Osteocyte (in vitro differentiated cells): ENCODE results near the gene PDE1A. TPM values are rescaled to one million over a fixed set of nuclear protein-coding genes. Genes with fewer than 3 reads are reported as not detected.
A peak's percentile ranks its signal among the peaks of the same experiment; 100 is the strongest.
"Not testable (repeated sequence)": the region's sequence is repeated elsewhere in the genome, so short reads cannot be mapped to it uniquely, and the experiment has no call there.

Experiments used
- DNase-seq: peaks from one replicate; pipeline ENCODE4 v3.0.0; 2021; ENCODE audit warnings: mixed read lengths; ENCODE audit not compliant: unreplicated experiment; ENCODE audit errors: extremely low spot score
- H3K27ac Mint-ChIP-seq: one replicate; pipeline ENCODE4 v1.8.0; 2021; ENCODE audit warnings: mild to moderate bottlenecking, mixed read lengths; ENCODE audit not compliant: unreplicated experiment
- H3K27me3 Mint-ChIP-seq: one replicate; pipeline ENCODE4 v1.8.0; 2021; ENCODE audit warnings: mixed read lengths; ENCODE audit not compliant: unreplicated experiment
- H3K36me3 Mint-ChIP-seq: one replicate; pipeline ENCODE4 v1.8.0; 2021; ENCODE audit warnings: mixed read lengths; ENCODE audit not compliant: unreplicated experiment
- H3K4me1 Mint-ChIP-seq: one replicate; pipeline ENCODE4 v1.8.0; 2021; ENCODE audit warnings: mixed read lengths; ENCODE audit not compliant: unreplicated experiment
- H3K4me3 Mint-ChIP-seq: one replicate; pipeline ENCODE4 v1.8.0; 2021; ENCODE audit warnings: mild to moderate bottlenecking, moderate library complexity, mixed read lengths; ENCODE audit not compliant: unreplicated experiment
- H3K9me3 Mint-ChIP-seq: one replicate; pipeline ENCODE4 v1.8.0; 2021; ENCODE audit warnings: mixed read lengths; ENCODE audit not compliant: unreplicated experiment
- total RNA-seq: library from RNA; stranded (reverse); gene quantifications from 2 replicates; pipeline ENCODE4 v1.2.1, GENCODE V29; 2021
- TF ChIP-seq, protein P1 (sequence below): fragments of 200-600 bp; sonication (generic); IDR thresholded peaks from 2 replicates; pipeline ENCODE4 v1.5.0; 2021; ENCODE audit warnings: antibody characterized with exemption, mild to moderate bottlenecking, moderate library complexity

PDE1A gene
- total RNA-seq, 1 donor from 2014 or later: 1.8 TPM

DNA sequence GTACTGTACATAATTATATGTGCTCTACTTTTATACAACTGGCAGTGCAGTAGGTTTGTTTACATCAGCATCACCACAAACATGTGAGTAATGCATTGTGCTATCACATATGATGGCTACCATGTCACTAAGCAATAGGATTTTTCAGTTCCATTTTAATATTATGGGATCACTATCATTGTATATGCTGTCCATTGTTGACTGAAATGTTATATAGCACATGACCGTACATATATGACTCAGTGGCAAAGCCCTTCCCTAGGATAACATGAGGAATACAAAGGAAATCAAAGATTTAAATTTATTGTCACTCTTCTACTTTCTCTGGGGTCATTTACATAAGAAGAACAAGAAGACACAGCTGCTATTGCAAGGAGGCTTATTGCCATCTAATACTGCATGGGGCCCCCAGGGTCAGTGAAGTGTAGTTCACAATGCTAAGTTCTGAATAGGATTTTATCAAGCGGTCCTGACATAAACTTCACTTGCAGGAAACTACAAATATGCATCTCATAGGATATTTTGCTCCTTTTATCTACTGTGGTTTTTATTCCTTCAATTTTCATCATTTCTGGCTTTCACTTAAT lies 21.8 kb downstream of the PDE1A start:
- no peaks in the 10 kb centered on the region for H3K9me3 Mint-ChIP-seq
- H3K4me3 Mint-ChIP-seq: no peak overlapping the region
- no peaks in the 10 kb centered on the region for H3K27me3 Mint-ChIP-seq
- peaks cover 2% of the 10 kb centered on the region for H3K36me3 Mint-ChIP-seq
- no peak overlapping the region for H3K27ac Mint-ChIP-seq
- DNase-seq: no peak
- TF ChIP-seq, protein P1, sequence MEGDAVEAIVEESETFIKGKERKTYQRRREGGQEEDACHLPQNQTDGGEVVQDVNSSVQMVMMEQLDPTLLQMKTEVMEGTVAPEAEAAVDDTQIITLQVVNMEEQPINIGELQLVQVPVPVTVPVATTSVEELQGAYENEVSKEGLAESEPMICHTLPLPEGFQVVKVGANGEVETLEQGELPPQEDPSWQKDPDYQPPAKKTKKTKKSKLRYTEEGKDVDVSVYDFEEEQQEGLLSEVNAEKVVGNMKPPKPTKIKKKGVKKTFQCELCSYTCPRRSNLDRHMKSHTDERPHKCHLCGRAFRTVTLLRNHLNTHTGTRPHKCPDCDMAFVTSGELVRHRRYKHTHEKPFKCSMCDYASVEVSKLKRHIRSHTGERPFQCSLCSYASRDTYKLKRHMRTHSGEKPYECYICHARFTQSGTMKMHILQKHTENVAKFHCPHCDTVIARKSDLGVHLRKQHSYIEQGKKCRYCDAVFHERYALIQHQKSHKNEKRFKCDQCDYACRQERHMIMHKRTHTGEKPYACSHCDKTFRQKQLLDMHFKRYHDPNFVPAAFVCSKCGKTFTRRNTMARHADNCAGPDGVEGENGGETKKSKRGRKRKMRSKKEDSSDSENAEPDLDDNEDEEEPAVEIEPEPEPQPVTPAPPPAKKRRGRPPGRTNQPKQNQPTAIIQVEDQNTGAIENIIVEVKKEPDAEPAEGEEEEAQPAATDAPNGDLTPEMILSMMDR: no peak
- H3K4me1 Mint-ChIP-seq: peaks cover 26% of the 10 kb centered on the region

DNA sequence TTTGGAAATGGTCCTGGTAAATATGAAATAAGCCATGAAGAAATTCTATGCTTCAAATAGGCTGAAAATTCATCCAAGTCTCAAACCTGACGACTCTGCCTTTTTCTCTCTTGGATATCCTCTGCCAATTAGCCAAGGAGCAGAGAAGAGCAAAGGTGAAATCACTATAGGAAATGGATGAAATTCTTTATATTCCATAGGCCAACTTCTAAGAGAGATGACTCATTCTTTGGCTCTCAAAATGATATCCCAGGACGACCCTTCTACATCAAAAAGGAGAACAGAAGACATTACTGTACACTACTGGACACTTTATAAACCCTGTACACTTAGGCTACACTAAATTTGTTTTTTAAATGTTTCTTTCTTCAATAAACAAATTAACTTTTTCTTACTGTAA lies 22.7 kb downstream of the PDE1A start:
- H3K36me3 Mint-ChIP-seq: peaks cover 2% of the 10 kb centered on the region
- H3K27ac Mint-ChIP-seq: peak overlapping the region; percentile 40
- TF ChIP-seq, protein P1: no peak
- no peaks in the 10 kb centered on the region for H3K27me3 Mint-ChIP-seq
- no peak for DNase-seq
- H3K4me1 Mint-ChIP-seq: peaks cover 29% of the 10 kb centered on the region
- H3K4me3 Mint-ChIP-seq: no peak overlapping the region
- H3K9me3 Mint-ChIP-seq: no peaks in the 10 kb centered on the region

DNA sequence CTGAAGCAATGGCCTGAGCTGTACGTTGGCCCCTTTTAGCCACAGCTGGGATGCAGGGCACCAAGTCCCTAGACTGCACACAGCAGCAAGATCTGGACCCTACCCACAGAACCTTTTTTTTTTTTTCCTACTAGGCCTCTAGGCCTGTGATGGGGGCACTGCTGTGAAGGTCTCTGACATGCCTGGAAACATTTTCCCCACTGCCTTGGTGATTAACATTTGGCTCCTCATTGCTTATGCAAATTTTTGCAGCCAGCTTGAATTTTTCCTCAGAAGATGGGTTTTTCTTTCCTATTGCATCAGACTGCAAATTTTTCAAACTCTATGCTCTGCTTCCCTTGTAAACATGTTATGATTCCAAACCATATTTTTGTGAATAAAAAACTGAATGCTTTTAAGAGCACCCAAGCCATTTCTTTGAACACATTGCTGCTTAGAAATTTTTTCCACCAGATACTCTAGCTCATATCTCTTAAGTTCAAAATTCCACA lies 33.5 kb downstream of the PDE1A start:
- no peak for DNase-seq
- TF ChIP-seq, protein P1: no peak
- Mint-ChIP-seq H3K36me3 (no peaks in the 10 kb centered on the region), H3K27ac (no peak overlapping the region), H3K4me3 (no peak overlapping the region), H3K27me3 (no peaks in the 10 kb centered on the region), H3K4me1 (peaks cover 3% of the 10 kb centered on the region), H3K9me3 (peaks cover under 1% of the 10 kb centered on the region)

DNA sequence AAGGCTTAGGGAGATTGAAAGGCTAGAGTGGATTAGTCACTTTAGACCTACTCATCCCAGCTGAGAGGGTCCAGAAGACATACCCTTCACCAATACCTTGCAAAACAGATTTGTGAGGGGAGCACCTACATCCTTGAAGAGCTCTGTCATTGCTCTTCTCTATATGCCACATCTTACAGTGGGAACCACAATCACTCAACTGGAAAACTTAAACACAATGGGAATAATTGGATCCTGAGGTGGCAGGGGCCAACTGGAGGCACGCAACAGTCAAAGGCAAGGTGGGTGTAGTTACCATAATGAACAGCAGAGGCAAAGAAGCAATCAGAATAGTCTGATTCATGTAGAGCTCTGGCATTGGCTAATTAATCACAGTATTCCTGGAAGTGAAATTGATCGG lies 35.4 kb downstream of the PDE1A start:
- Mint-ChIP-seq H3K4me1 (peaks cover 3% of the 10 kb centered on the region), H3K36me3 (no peaks in the 10 kb centered on the region), H3K4me3 (no peak overlapping the region), H3K27me3 (no peaks in the 10 kb centered on the region), H3K9me3 (peaks cover 6% of the 10 kb centered on the region), H3K27ac (no peak overlapping the region)
- TF ChIP-seq, protein P1: no peak
- no peak for DNase-seq

DNA sequence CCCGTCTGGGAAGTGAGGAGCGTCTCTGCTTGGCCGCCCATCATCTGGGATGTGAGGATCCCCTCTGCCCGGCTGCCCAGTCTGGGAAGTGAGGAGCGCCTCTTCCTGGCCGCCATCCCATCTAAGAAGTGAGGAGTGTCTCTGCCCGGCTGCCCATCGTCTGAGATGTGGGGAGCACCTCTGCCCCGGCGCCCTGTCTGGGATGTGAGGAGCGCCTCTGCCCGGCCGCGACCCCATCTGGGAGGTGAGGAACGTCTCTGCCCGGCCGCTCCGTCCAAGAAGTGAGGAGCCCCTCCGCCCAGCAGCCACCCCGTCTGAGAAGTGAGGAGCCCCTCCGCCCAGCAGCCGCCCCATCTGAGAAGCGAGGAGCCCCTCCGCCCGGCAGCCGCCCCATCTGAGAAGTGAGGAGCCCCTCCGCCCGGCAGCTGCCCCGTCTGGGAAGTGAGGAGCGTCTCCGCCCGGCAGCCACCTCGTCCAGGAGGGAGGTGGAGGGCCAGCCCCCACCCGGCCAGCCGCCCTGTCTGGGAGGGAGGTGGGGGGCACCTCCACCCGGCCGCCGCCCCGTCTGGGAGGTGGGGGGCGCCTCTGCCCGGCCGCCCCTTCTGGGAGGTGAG lies 40.5 kb downstream of the PDE1A start:
- DNase-seq, H3K4me1 Mint-ChIP-seq, H3K27me3 Mint-ChIP-seq, H3K27ac Mint-ChIP-seq, H3K36me3 Mint-ChIP-seq, H3K4me3 Mint-ChIP-seq: not testable (repeated sequence)
- peaks cover 22% of the 10 kb centered on the region for H3K9me3 Mint-ChIP-seq
